Thoracic aorta (tissue), 2 donors: ENCODE results near the gene FTL. TPM values are rescaled to one million over a fixed set of nuclear protein-coding genes. Genes with fewer than 3 reads are reported as not detected.

Source experiments
- ATAC-seq: fragments of 150-250 bp; one replicate; pipeline ENCODE4 v1.8.0; 2017; ENCODE audit warnings: low read depth; ENCODE audit not compliant: insufficient number of reproducible peaks, low FRiP score
- DNase-seq: peaks from one replicate; pipeline ENCODE4 v3.0.0-alpha.2; 2020; ENCODE audit warnings: low spot score
- H3K27ac ChIP-seq, 2 donors: fragments of 200-600 bp; sonication (generic); 1 replicate in 1 of 2; 2 replicates in 1 of 2; pipeline ENCODE4 v1.5.1; 2016; ENCODE audit warnings: mild to moderate bottlenecking in 2 of 2, moderate library complexity in 2 of 2
- H3K27me3 ChIP-seq: fragments of 200-600 bp; sonication (generic); replicated peaks from 2 replicates; pipeline ENCODE4 v1.6.0; 2016; ENCODE audit warnings: mild to moderate bottlenecking; ENCODE audit not compliant: insufficient read depth
- H3K36me3 ChIP-seq: fragments of 200-600 bp; sonication (generic); one replicate; pipeline ENCODE4 v1.5.1; 2016
- H3K4me1 ChIP-seq, 2 donors: fragments of 200-600 bp; sonication (generic); 1 replicate in 1 of 2; 2 replicates in 1 of 2; pipeline versions ENCODE4 v1.5.1 to v1.6.0; 2016; ENCODE audit warnings: low read depth in 2 of 2, mild to moderate bottlenecking in 1 of 2; ENCODE audit not compliant: control insufficient read depth in 1 of 2
- H3K4me3 ChIP-seq: fragments of 200-600 bp; sonication (generic); 2 replicates; pipeline ENCODE4 v1.5.1; 2016; ENCODE audit warnings: mild to moderate bottlenecking
- H3K9me3 ChIP-seq: fragments of 200-600 bp; sonication (generic); 2 replicates; pipeline ENCODE4 v1.5.1; 2016
- CTCF ChIP-seq: fragments of 200-600 bp; sonication (generic); IDR thresholded peaks from one replicate; pipeline ENCODE4 v1.5.1; 2019; ENCODE audit warnings: antibody characterized with exemption
- total RNA-seq, 2 donors: library from RNA; depleted of rRNA; stranded (reverse); fragments of >200 nt; gene quantifications; one replicate each; pipeline versions ENCODE4 v1.1.0 to v1.2.3, GENCODE V29; 2016

The FTL gene
- total RNA-seq, 2 donors from 2014 or later: 3,403 to 7,108 TPM

GRCh38 chr19:48967346-48968178 lies 2.5 kb downstream of the FTL start:
- DNase-seq (no peak), ATAC-seq (no peak)
- no peaks in the 10 kb centered on the region for H3K27me3 ChIP-seq
- H3K4me3 ChIP-seq: peak overlapping the region; percentile 81
- peak overlapping the region; percentile 56 to 83 for H3K27ac ChIP-seq
- no peak for TF ChIP-seq CTCF
- no peaks in the 10 kb centered on the region for H3K9me3 ChIP-seq
- peaks cover 15 to 49% of the 10 kb centered on the region in 2 donors for H3K4me1 ChIP-seq
- H3K36me3 ChIP-seq: peaks cover 36% of the 10 kb centered on the region

- Histone ChIP-seq H3K4me1 (peaks cover 15 to 48% of the 10 kb centered on the region in 2 donors), H3K36me3 (peaks cover 42% of the 10 kb centered on the region), H3K4me3 (peak overlapping the region; percentile 4), H3K9me3 (no peaks in the 10 kb centered on the region), H3K27me3 (no peaks in the 10 kb centered on the region), H3K27ac (peak overlapping the region; percentile 56 to 83)
- DNase-seq (no peak), ATAC-seq (no peak)
- TF ChIP-seq CTCF: no peak
Observed at GRCh38 chr19:48968179-48968661, 3.1 kb downstream of the FTL start.

- H3K4me3 ChIP-seq: no peak overlapping the region
- no peak for DNase-seq
- no peaks in the 10 kb centered on the region for H3K27me3 ChIP-seq
- ATAC-seq: no peak
- H3K9me3 ChIP-seq: no peaks in the 10 kb centered on the region
- H3K36me3 ChIP-seq: peaks cover 46% of the 10 kb centered on the region
- no peak for TF ChIP-seq CTCF
- H3K4me1 ChIP-seq: peaks cover 12 to 42% of the 10 kb centered on the region in 2 donors
- peak overlapping the region; percentile 3 to 83 for H3K27ac ChIP-seq
Observed at GRCh38 chr19:48968813-48969218, 3.7 kb downstream of the FTL start.

- no peak for TF ChIP-seq CTCF
- DNase-seq (no peak), ATAC-seq (no peak)
- peaks cover 53% of the 10 kb centered on the region for H3K36me3 ChIP-seq
- H3K27ac ChIP-seq: peak overlapping the region; percentile 3 to 83
- peaks cover 12 to 35% of the 10 kb centered on the region in 2 donors for H3K4me1 ChIP-seq
- no peaks in the 10 kb centered on the region for H3K27me3 ChIP-seq
- H3K9me3 ChIP-seq: no peaks in the 10 kb centered on the region
- H3K4me3 ChIP-seq: no peak overlapping the region
Observed at GRCh38 chr19:48969276-48970138, 4.4 kb downstream of the FTL start.
